Adrenal gland (tissue), 12 donors: ENCODE data around the gene CISD3. TPM values are rescaled to one million over a fixed set of nuclear protein-coding genes. Genes with fewer than 3 reads are reported as not detected.

Experiments used
- DNase-seq, 7 donors: peaks; one replicate each; pipeline ENCODE4 v3.0.0-alpha.2; 2019 to 2020
- H3K27ac ChIP-seq, 5 donors: fragments of 200-600 bp; sonication (generic) in 4 of 5; 1 replicate in 3 of 5; 2 replicates in 2 of 5; pipeline versions ENCODE4 v1.5.1 to v1.8.0; 2016 to 2020; ENCODE audit warnings: mild to moderate bottlenecking in 1 of 5
- H3K27me3 ChIP-seq: fragments of 200-600 bp; 2 replicates; pipeline ENCODE4 v1.8.0; 2021
- H3K36me3 ChIP-seq, 2 donors: fragments of 200-600 bp; replicated peaks in 1 of 2; 1 replicate in 1 of 2; 2 replicates in 1 of 2; pipeline versions ENCODE4 v1.5.1 to v1.8.0; 2018 to 2022
- H3K4me1 ChIP-seq, 2 donors: fragments of 200-600 bp; replicated peaks in 1 of 2; 1 replicate in 1 of 2; 2 replicates in 1 of 2; pipeline versions ENCODE4 v1.5.1 to v1.8.0; 2018 to 2021
- H3K4me3 ChIP-seq, 4 donors: fragments of 200-600 bp; sonication (generic) in 3 of 4; one replicate each; pipeline ENCODE4 v1.5.1; 2016 to 2018
- H3K9me3 ChIP-seq, 3 donors: fragments of 200-600 bp; sonication (generic) in 1 of 3; replicated peaks in 1 of 3; 1 replicate in 2 of 3; 2 replicates in 1 of 3; pipeline versions ENCODE4 v1.5.1 to v1.8.0; 2016 to 2021
- CTCF ChIP-seq, 6 experiments: fragments of 450-650 bp in 4 of 6; fragments of 200-600 bp in 2 of 6; sonication (generic) in 1 of 6; IDR thresholded peaks; 1 replicate in 5 of 6; 2 replicates in 1 of 6; pipeline versions ENCODE4 v1.5.1 to v1.8.0; 2016 to 2021; ENCODE audit warnings: antibody characterized with exemption in 6 of 6, mild to moderate bottlenecking in 2 of 6, moderate library complexity in 1 of 6
- POLR2A ChIP-seq, 2 donors: fragments of 450-650 bp; IDR thresholded peaks; one replicate each; pipeline ENCODE4 v1.6.1; 2017; ENCODE audit warnings: antibody characterized with exemption in 2 of 2, mild to moderate bottlenecking in 2 of 2, moderate library complexity in 1 of 2
- WGBS, 4 donors: extraction: QIAGEN DNeasy Blood & Tissue Kit in 2 of 4; methylation state at CpG; one replicate each; pipeline versions ENCODE4 v1.1.5 to v1.1.7; 2013 to 2017; 5-methylcytosine and 5-hydroxymethylcytosine counted together
- intact Hi-C, 2 donors: fragments of 100-400 bp; cut with DNase I; formaldehyde crosslinking; loops; one replicate each; pipeline versions ENCODE4 v1.14.1 to v1.15.0; 2022 to 2023
- polyA plus RNA-seq, 3 donors: library from polyadenylated mRNA; stranded (reverse); fragments of 200-250 nt in 2 of 3; fragments of 350-450 nt in 1 of 3; fragmentation: Illumina TruSeq in 1 of 3; extraction: RNeasy Lipid Tissue Mini Kit (QIAGEN cat#74804) in 1 of 3; gene quantifications; one replicate each; pipeline ENCODE4 v1.2.3, GENCODE V29; 2013 to 2014
- total RNA-seq, 9 donors: library from RNA; depleted of rRNA in 4 of 9; stranded (reverse); fragments of >200 nt in 4 of 9; fragments of 120-200 nt in 1 of 9; fragmentation: NEBNext Ultra II Directional in 1 of 9; extraction: Animal tissue kit (Norgen Biotek cat#: 25700) in 1 of 9; gene quantifications; one replicate each; pipeline versions ENCODE4 v1.1.0 to v1.2.4, GENCODE V29; 2013 to 2023
- donor health status: healthy with polysubstance abuse.
- donor health status: Bipolar disorder and iron deficiency.
- donor health status: DM: yes; HTN: yes; CAD: no.
- donor health status: DM: no; HTN: no; CAD: no.
- donor health status: DM: no; HTN: no; CAD: no.
- donor health status: DM: yes; HTN: yes; CAD: no.

The CISD3 gene
- total and polyA plus RNA-seq, 12 donors: 7.2 to 78.7 (median 43.1) TPM

- Histone ChIP-seq H3K27ac (no peak overlapping the region), H3K36me3 (peaks cover 0 to 52% of the 10 kb centered on the region in 2 donors), H3K9me3 (no peaks in the 10 kb centered on the region), H3K4me1 (peaks cover 17 to 41% of the 10 kb centered on the region in 2 donors), H3K4me3 (no peak overlapping the region), H3K27me3 (no peaks in the 10 kb centered on the region)
- 93 to 95% (median 95%) methylated on average over 16 of the region's 16 CpGs for WGBS, 4 donors
- DNase-seq: peak in 1 of 7 donors; percentile 49
- intact Hi-C loops: loop anchor here (5.0 kb wide), 2 partner anchors 61 to 66 kb away; partner anchors contain the start of gene EPOP (in 1 of the 2)
- no peak for TF ChIP-seq POLR2A (IDR thresholded peaks at IDR 0.05)
- TF ChIP-seq CTCF (IDR thresholded peaks at IDR 0.05): no peak
Observed at GRCh38 chr17:38738686-38739085, 8.5 kb downstream of the CISD3 start.

GRCh38 chr17:38739305-38739704 lies 9.2 kb downstream of the CISD3 start:
- no peak for TF ChIP-seq CTCF (IDR thresholded peaks at IDR 0.05)
- no peak for TF ChIP-seq POLR2A (IDR thresholded peaks at IDR 0.05)
- 83 to 91% (median 88%) methylated on average over 12 to 14 of the region's 14 CpGs for WGBS, 4 donors
- H3K9me3 ChIP-seq: no peaks in the 10 kb centered on the region
- H3K4me3 ChIP-seq: no peak overlapping the region
- H3K27ac ChIP-seq: no peak overlapping the region
- peaks cover 14 to 39% of the 10 kb centered on the region in 2 donors for H3K4me1 ChIP-seq
- no peak for DNase-seq
- no peaks in the 10 kb centered on the region for H3K27me3 ChIP-seq
- peaks cover 0 to 46% of the 10 kb centered on the region in 2 donors for H3K36me3 ChIP-seq
- intact Hi-C loops: loop anchor here (5.0 kb wide), 2 partner anchors 62 to 67 kb away; partner anchors contain the start of gene EPOP (in 1 of the 2)

- no peaks in the 10 kb centered on the region for H3K27me3 ChIP-seq
- H3K4me3 ChIP-seq: no peak overlapping the region
- WGBS, 4 donors: 88 to 94% (median 89%) methylated on average over 8 to 19 of the region's 19 CpGs; no CpG with 5 or more reads in 1 of the 4 donors
- H3K27ac ChIP-seq: no peak overlapping the region
- TF ChIP-seq POLR2A (IDR thresholded peaks at IDR 0.05) (no peak), CTCF (IDR thresholded peaks at IDR 0.05) (no peak)
- no peak for DNase-seq
- H3K36me3 ChIP-seq: peaks cover 0 to 44% of the 10 kb centered on the region in 2 donors
- no peaks in the 10 kb centered on the region for H3K9me3 ChIP-seq
- H3K4me1 ChIP-seq: peaks cover 12 to 33% of the 10 kb centered on the region in 2 donors
- intact Hi-C loops: no loop called here
Observed at GRCh38 chr17:38740044-38740443, 9.9 kb downstream of the CISD3 start.

- 64 to 75% (median 66%) methylated on average over 4 of the region's 4 CpGs for WGBS, 4 donors
- peak overlapping the region in 1 of 5 donors; percentile 59 for H3K27ac ChIP-seq
- no peaks in the 10 kb centered on the region for H3K27me3 ChIP-seq
- H3K9me3 ChIP-seq: no peaks in the 10 kb centered on the region
- peaks cover 0 to 38% of the 10 kb centered on the region in 2 donors for H3K36me3 ChIP-seq
- no peak overlapping the region for H3K4me3 ChIP-seq
- DNase-seq: no peak
- intact Hi-C loops: no loop called here
- H3K4me1 ChIP-seq: peaks cover 6 to 33% of the 10 kb centered on the region in 2 donors
- TF ChIP-seq CTCF (IDR thresholded peaks at IDR 0.05) (no peak), POLR2A (IDR thresholded peaks at IDR 0.05) (no peak)
Observed at GRCh38 chr17:38740806-38741205, 10.7 kb downstream of the CISD3 start.
